Activated CD4-positive, alpha-beta T cell treated with anti-CD3 and anti-CD28 coated beads, Interleukin-2, amount 50 U/mL, for 24 hours (primary cell): Measurements from ENCODE around the gene CDIPT.
"Not testable (repeated sequence)": the region's sequence is repeated elsewhere in the genome, so short reads cannot be mapped to it uniquely, and the experiment has no call there.

Source experiments
- DNase-seq, 2 donors: peaks; one replicate each; pipeline ENCODE4 v3.0.0-alpha.2; 2020; ENCODE audit warnings: low read depth in 1 of 2, low spot score in 1 of 2

CDIPT gene

DNA sequence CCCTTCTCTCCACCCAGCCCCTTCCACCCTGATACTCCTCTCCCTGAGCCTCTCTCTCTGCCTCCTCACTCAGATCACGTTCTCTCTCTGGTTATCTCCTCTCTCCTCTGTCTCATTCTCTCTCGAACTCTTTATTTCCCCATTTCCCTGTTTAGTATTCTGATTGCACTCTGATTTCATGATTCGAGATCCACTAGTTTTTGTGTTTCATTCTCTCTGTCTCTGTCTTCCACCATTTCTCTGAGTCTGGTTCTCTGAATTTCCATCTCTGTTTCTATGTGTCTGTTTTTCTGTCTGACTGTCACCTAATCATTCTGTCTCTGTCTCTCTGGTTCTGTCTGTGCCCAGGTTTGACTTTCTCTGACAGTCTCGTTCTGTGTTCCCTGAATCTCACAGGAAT is 34.3 kb upstream of the CDIPT start:
- no peak for DNase-seq

DNA sequence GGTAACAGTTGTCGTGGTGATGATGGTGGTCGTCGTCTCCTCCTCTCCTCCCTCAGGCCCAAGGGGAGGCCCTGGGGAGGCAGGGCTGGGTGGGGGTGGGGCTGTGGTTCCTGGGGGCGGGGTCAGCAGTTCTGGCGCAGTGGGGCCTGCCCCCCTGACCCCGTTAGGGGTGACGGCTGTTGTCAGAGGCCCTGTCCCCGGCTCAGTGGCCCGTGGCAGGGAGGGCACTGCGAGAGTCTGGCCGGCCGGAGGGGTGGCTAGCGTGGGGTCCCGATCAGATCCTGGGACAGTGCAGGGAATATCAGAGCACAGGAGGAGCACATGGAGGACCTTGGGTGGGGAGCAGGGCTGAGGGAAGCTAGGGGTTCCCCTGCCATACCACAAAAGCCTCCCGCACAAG is 33.8 kb upstream of the CDIPT start:
- DNase-seq = no peak

DNA sequence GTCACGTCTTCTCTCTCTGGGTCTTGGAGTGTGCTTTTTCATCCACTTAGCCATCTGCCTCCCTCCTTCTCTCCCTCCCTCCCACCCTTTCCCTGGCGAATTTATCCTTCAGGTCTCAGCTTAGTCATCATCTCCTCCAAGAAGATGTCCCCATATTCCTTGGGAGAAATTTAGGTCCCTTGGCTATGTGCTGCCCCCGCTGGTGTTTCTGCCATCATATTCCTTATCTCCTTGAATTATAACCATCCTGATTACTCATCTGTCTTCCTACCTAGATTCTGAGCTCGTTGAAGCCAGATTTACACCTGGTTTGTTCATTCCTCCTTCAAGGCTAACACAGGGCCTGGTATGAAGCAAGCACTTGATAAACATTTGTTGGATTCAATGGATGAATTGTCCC is 31.3 kb upstream of the CDIPT start:
- no peak for DNase-seq

DNA sequence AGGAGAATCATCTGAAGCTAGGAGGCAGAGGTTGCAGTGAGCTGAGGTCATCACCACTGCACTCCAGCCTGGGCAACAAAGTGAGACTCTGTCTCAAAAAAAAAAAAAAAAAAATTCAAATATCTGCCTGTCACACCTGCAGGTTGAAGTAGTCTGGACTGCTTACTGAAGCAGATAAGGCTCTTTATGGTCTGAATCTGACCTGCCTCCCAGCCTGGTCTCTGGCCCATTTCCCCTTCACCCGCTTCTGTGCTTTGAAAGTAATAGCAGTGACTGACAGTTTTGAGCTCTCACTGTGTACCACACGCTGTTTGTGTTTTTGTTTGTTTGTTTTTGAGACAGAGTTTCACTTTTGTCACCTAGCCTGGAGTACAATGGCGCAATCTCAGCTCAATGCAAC is 30.5 kb upstream of the CDIPT start:
- no peak for DNase-seq

- no peak for DNase-seq
Measured at GRCh38 chr16:29892458-29892813, 29.4 kb upstream of the CDIPT start.

GRCh38 chr16:29891525-29892457 is 28.8 kb upstream of the CDIPT start:
- DNase-seq = no peak

GRCh38 chr16:29889372-29889771 is 26.3 kb upstream of the CDIPT start:
- not testable (repeated sequence) for DNase-seq

- DNase-seq = no peak
Measured at GRCh38 chr16:29883987-29884386, 21.0 kb upstream of the CDIPT start.

GRCh38 chr16:29881050-29881449 is 18.0 kb upstream of the CDIPT start:
- no peak for DNase-seq

- DNase-seq = no peak
Measured at GRCh38 chr16:29878172-29878571, 15.1 kb upstream of the CDIPT start.

DNA sequence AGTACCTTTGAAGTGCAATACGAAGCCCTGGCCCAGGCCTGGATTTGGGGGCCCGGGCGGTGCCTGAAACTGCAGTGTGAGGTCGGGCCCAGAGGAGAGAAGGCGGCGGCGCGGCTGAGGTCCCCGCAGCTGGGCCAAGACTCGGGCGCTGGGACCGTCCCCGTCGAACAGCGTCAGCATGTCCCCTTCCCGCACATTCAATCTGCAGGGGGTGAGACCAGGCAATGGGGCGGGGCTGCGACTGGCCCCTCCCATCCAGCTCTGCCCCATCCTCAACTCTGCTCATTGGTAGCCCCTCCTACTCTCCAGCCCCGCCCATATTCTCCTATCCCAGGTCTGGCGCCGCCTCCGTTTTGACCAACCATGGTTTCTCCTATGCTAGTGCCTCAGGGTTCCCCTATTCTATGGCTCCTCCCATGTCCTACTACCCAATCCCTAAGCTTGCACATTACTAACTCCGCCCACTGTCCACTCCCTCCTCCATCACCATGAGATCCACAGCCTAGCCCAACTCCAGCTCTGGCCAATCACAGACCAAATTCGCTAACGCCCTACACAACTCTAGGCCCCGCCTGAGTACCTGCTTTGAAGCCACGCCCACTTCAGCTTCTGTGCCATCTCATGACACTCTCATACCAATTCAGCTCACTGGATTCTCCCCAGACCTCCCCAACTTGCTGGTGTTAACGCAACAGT is 14.4 kb upstream of the CDIPT start:
- peak; percentile 16 to 18 for DNase-seq

GRCh38 chr16:29876594-29877249 is 13.7 kb upstream of the CDIPT start:
- peak in 1 of 2 donors; percentile 9 for DNase-seq

DNA sequence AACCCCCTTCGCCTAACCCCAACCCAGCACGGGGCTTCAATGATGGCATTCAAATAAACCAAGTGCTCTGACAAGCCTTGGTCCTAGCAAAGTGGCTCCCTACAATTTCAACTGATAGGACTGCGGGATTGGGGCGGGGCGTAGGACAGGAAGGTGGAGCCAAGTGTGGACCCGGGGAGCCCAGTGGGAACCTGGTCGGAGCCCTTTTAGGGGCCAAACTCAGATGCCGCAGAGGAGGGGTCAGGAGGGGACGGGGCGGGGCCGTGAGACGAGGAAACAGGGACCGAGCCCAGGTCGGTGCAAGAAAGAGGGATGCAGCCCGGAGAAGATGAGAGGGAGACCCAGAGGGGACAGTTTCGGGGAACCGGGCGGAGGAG is 13.2 kb upstream of the CDIPT start:
- DNase-seq = no peak

GRCh38 chr16:29875206-29875605 is 12.2 kb upstream of the CDIPT start:
- DNase-seq = no peak

DNA sequence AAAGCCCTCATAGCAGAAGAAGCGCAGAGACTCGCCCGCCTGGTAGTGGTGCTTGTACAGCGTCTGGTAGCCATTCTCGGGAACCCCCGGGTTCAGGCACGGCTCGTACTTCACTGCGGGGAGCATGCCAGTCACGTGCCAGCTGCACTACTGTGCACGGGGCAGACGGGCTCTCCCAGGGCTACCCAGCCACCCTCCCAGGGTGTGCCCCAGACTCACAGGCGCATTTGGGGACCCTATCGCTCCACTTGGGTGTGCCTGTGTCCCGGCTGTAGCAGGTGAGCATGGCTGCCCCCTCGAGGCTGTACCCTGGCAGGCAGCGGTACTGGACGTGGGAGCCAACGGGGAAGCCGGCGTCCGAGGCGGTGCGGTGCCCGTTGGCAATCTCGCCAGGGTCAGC is 10.3 kb upstream of the CDIPT start:
- DNase-seq = no peak

DNA sequence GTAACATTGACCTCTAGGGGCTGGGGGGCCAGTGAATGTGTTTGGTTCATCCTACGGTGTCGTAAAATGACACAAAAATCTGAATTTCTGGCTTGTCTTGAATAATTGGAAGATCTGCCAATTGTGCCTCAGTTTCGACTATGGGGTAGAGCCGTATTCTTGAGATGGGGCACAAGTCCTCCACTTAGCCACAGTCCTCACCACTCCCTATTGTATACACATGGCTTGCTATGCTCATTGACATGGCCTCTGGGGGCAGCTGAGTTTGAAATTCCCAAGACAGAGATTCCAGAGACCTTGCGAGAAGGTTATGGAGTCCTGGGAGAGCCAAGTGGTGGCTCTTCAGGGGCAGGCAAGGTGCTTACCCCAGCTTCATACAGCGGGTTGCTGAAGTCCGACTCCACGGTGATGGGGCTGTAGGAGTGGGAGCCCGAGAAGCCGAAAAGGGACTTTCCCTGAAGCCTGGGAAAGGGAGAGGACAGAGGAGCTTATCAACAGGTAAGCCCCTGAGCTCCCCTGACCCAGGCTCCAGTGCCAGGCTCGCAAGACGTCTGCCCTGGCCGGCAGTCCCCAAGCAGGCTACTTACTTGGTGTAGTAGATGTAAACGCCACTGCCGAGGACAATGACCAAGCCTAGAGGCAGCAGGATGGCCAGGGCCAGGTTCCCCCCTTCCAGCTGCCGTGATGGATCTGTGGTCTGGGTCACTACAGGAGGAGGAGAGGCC is 9.0 kb upstream of the CDIPT start:
- DNase-seq = no peak

DNA sequence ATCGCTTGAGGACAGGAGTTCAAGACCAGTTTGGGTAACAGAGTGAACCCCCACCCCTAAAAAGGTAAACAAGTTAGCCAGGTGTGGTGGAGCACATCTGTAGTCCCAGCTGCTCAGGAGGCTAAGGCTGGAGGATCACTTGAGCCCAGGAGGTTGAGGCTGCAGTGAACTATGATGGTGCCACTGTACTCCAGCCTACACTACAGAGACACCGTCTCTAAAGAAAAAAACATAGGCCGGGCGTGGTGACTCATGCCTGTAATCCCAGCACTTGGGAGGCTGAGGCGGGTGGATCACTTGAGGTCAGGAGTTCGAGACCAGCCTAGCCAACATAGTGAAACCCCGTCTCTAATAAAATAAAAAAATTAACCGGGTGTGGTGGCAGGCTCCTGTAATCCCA is 6.0 kb upstream of the CDIPT start:
- not testable (repeated sequence) for DNase-seq

- no peak for DNase-seq
Measured at GRCh38 chr16:29868396-29869009, 5.5 kb upstream of the CDIPT start.

DNA sequence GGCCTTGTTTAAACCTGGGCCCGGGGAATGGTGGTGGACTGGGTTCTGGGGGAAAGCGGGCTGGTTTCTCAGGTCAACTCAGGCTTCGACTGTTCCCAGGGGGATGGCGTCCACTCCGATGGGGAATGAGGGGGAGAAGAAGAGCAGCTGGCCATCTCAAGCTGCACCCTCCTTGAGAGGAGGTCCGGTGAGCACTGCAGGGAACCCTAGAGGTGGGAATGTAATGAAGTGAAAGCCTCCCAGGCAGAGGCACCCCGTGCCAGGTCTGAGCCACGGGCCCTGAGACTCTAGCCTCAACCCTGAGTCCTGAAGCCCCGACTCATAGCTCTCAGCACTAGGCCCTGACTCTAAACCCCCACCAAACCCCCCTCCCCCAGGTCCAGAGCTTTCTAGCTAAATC is 1.2 kb upstream of the CDIPT start:
- DNase-seq = no peak

DNA sequence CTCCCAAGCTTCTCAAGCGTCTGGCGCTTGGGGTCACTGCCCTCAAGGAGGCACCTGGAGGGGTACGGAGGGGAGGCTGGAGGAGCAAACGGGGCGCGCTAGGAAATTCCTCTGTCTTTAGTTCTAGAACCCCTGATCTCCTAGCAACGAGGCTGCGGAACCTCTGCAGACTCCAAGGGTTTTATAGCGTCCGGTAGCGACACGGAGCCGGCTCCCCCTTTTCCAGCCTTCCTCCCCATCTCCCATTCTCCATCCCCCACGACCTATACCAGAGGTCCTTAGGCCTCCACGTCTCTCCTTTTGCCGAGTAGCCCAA is 601 bp upstream of the CDIPT start:
- no peak for DNase-seq

DNA sequence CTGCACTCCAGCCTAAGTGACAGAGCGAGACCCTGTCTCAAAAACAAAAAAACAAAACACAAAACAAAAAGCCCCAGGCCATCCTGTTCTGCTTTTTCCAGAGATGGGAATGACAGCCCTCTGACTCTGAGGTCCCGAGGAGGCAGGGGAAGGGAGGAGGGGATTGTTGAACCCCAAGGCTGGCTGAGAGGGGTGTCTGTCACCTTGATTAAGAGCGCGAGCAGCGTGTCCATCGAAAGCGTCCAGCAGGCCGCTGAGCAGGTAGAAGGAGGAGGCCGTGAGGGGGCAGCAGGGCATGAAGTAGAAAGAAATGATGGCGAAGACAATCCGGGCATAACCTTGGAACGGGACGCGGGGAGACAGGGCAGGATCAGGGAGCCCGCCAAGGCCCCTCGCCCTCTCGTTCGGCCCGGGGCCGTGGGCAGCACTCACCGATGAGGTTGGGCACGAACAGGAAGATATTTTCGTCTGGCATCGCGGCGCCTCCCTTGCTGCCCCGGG is 593 bp downstream of the CDIPT start:
- no peak for DNase-seq
